ENCODE data around the gene MAP2K2. TPM values are rescaled to one million over a fixed set of nuclear protein-coding genes. Genes with fewer than 3 reads are reported as not detected.

MAP2K2 gene
- total RNA-seq, 3 donors from 2014 or later, result 50.8 to 72.8 (median 64.5) TPM

DNA sequence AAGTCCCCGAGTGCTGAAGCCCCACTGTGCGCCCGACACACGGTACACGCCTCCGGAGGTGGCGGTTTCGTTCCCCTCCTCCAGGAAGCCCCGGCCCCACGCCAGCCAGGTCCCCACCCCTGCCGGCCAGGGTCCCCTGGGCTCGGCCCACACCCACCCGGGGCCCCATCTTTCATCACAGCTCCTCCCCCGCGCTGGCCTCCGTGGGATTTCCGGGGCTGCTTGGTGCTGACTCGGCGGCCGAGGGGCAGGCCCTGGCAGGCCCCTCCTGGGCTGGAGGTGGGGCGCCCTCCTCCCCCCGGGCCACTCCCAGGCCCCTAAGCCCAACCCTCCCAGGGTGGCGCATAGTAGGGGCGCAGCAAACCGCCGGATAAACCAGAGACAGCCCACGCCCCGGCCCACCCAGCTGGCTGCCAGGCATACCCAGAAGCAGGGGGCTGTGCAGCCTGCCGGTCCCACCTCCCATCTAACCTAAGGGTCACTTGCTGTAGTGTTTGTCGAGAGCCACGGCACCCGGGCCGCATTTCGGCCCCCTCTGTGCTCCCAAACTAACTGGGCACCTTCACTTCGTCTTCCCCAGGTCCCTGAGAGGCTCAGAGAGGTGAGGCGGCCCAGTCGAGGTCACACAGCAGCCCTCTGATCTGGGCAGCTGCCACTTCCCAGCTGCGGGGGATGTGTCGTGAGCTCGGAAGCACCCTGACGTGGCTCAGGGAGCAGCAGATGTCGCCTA is 63.9 kb downstream of the MAP2K2 start:
- intact Hi-C loops (cut with DNase I; ENCODE audit: low total_unique reads), result loop anchor here (5.0 kb wide), 1 partner anchor 78 kb away; no protein-coding TSS in a partner anchor

DNA sequence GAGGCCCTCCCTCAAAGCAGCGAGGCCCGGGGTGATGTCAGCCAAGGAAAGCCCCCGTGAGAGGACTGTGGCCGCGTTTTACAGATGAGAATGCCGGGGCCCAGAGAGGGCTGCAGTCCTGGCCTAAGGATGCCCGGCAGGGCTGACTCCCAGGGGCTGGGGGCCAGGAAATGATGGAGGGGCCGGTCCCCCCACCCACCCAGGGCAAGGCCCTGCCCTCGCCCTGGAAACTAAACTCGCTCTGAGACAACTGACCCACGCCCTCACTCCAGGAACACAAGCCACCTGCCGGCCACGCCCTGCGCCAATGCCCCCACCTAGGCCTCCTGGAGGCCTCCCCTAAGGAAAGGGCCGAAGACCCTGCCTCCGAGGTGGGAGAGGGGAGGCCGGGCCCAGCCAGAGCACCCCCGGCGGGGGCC is 64.5 kb downstream of the MAP2K2 start:
- peaks cover 46 to 49% of the 10 kb centered on the region in 2 donors for H3K4me1 ChIP-seq
- peak overlapping the region; percentile 97 to 100 for H3K27ac ChIP-seq
- H3K4me3 ChIP-seq, result peak overlapping the region; percentile 36 to 98 (median 83)
- H3K27me3 ChIP-seq, result no peaks in the 10 kb centered on the region
- no peaks in the 10 kb centered on the region for H3K9me3 ChIP-seq
- DNase-seq (ENCODE audit: low spot score in 2 of 2), result no peak
- H3K36me3 ChIP-seq, result no peaks in the 10 kb centered on the region
- no peak for TF ChIP-seq POLR2AphosphoS5 (IDR thresholded peaks at IDR 0.05)
- TF ChIP-seq, protein P1, sequence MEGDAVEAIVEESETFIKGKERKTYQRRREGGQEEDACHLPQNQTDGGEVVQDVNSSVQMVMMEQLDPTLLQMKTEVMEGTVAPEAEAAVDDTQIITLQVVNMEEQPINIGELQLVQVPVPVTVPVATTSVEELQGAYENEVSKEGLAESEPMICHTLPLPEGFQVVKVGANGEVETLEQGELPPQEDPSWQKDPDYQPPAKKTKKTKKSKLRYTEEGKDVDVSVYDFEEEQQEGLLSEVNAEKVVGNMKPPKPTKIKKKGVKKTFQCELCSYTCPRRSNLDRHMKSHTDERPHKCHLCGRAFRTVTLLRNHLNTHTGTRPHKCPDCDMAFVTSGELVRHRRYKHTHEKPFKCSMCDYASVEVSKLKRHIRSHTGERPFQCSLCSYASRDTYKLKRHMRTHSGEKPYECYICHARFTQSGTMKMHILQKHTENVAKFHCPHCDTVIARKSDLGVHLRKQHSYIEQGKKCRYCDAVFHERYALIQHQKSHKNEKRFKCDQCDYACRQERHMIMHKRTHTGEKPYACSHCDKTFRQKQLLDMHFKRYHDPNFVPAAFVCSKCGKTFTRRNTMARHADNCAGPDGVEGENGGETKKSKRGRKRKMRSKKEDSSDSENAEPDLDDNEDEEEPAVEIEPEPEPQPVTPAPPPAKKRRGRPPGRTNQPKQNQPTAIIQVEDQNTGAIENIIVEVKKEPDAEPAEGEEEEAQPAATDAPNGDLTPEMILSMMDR (IDR thresholded peaks at IDR 0.05), result no peak
- TF ChIP-seq POLR2A (IDR thresholded peaks at IDR 0.05), result no peak
- intact Hi-C loops (cut with DNase I; ENCODE audit: low total_unique reads), result no loop called here

More for the DNA sequence above, 63.9 kb downstream of the MAP2K2 start:
- DNase-seq (ENCODE audit: low spot score in 2 of 2), result no peak
- no peak for TF ChIP-seq POLR2A (IDR thresholded peaks at IDR 0.05)
- peak in 1 of 3 donors; percentile 9 for TF ChIP-seq POLR2AphosphoS5 (IDR thresholded peaks at IDR 0.05)
- TF ChIP-seq, protein P1 (IDR thresholded peaks at IDR 0.05), result no peak
- Histone ChIP-seq H3K4me3 (peak overlapping the region; percentile 36 to 98 (median 83)), H3K36me3 (no peaks in the 10 kb centered on the region), H3K4me1 (peaks cover 46 to 49% of the 10 kb centered on the region in 2 donors), H3K9me3 (no peaks in the 10 kb centered on the region), H3K27ac (peak overlapping the region; percentile 97 to 100), H3K27me3 (no peaks in the 10 kb centered on the region)

DNA sequence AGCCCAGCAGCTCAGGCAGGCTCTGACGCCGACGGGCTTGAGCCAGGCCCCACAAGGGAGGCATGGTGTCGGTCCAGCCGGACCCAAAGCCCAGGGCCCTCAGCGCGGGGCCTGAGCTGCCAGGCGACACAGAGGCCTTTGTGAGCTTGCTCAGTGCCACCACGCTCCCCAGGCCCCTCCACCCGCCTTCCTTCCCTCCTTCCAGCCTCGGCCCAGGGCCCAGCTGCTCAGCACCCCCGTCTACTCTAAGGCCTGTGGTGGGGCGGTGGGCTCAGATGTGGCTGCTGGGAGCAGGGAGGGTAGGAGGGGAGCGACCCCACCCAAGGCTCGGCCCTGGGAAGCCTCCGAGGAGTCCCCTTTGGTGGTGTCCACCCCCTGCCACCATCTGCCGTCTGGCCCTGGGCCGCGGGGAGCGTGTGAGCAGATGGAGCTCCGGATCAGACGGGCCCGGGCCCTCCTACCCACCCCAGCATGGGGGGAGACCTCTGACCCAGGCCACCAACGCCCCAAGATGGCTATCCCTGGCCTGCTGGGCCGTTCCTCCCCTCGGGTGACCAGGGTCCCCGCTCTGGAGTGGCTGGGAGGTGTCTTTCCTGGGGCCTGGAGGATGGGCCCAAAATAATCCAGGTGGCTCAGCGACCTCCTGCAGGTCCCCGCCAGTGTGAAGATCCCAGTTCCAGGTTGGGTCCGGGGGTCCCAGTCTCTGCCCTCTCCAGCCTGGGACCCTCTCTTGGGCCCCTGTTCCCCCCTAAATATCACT is 65.0 kb downstream of the MAP2K2 start:
- H3K4me3 ChIP-seq, result peak overlapping the region; percentile 36 to 98 (median 83)
- peak overlapping the region; percentile 97 to 100 for H3K27ac ChIP-seq
- H3K27me3 ChIP-seq, result no peaks in the 10 kb centered on the region
- intact Hi-C loops (cut with DNase I; ENCODE audit: low total_unique reads), result no loop called here
- no peak for TF ChIP-seq POLR2AphosphoS5 (IDR thresholded peaks at IDR 0.05)
- peaks cover 46 to 50% of the 10 kb centered on the region in 2 donors for H3K4me1 ChIP-seq
- peaks cover 5% of the 10 kb centered on the region for H3K36me3 ChIP-seq
- H3K9me3 ChIP-seq, result no peaks in the 10 kb centered on the region
- DNase-seq (ENCODE audit: low spot score in 2 of 2), result no peak

DNA sequence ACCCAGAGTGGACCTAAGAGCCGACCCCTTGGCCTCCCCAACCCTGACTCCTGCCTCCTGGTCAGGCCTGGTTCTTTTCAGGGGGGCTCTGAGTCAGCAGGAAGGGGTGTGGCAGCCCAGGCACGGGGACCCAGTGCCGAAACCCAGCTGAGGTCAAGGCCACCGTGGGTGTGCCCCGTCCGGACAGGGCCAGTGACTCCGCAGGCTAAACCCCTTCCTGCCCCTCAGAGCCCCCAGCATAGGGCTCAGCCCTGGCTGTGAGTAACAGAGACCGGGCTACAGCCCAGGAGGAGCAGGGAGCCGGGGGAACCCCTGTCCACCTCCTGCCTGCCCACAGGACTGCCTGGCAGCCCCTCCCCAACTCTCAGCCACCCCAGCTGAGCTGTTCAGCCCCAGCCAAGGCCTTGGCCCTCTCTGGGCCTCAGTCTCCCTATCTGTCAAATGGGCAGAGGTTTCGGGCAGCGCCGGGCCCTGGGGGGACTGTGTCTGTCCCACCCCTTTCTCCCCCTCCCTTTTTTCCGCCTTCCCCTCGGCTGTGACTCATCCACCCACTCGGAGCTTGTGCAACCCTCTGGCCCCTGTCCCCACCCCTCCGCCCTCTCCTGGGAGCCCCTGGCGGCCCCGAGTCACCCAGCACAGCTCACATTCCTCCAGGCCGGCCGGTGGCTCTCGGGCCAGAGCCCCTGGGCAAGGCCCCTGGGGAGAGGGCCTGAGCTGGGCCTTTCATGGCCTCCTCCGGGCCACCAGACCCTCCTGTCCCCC is 65.8 kb downstream of the MAP2K2 start:
- Histone ChIP-seq H3K27me3 (no peaks in the 10 kb centered on the region), H3K4me3 (peak overlapping the region; percentile 36 to 98 (median 83))

DNA sequence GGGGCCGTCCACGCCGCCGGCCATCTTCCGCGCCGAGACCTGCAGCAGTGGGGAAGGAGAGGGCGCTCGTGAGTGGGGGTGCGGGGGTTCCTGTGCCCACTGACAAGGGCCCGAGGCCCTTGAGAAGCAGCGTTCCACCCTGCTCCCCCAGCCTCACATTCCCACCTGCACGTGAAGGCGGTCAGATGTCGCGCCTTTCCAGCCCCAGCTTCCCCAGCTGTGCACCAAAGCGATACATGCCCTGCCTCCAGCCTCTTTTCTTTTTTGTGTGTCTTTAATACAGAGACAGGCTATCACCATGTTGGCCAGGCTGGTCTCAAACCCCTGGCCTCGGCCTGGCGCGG is 68.7 kb downstream of the MAP2K2 start:
- intact Hi-C loops (cut with DNase I; ENCODE audit: low total_unique reads), result no loop called here
- Histone ChIP-seq H3K27me3 (no peaks in the 10 kb centered on the region), H3K36me3 (peaks cover 9% of the 10 kb centered on the region), H3K4me1 (peaks cover 30 to 35% of the 10 kb centered on the region in 2 donors), H3K9me3 (no peaks in the 10 kb centered on the region), H3K4me3 (no peak overlapping the region), H3K27ac (no peak overlapping the region)
- no peak for DNase-seq (ENCODE audit: low spot score in 2 of 2)
- TF ChIP-seq POLR2AphosphoS5 (IDR thresholded peaks at IDR 0.05), result no peak
- no peak for TF ChIP-seq POLR2A (IDR thresholded peaks at IDR 0.05)
- TF ChIP-seq, protein P1 (IDR thresholded peaks at IDR 0.05), result no peak

More for the DNA sequence above, 65.8 kb downstream of the MAP2K2 start:
- intact Hi-C loops (cut with DNase I; ENCODE audit: low total_unique reads), result no loop called here
- peaks cover 40 to 51% of the 10 kb centered on the region in 2 donors for H3K4me1 ChIP-seq
- no peaks in the 10 kb centered on the region for H3K9me3 ChIP-seq
- TF ChIP-seq POLR2AphosphoS5 (IDR thresholded peaks at IDR 0.05) (peak in 2 of 3 donors; percentile 57 to 88), POLR2A (IDR thresholded peaks at IDR 0.05) (no peak)
- H3K27ac ChIP-seq, result peak overlapping the region; percentile 97 to 100
- H3K36me3 ChIP-seq, result peaks cover 9% of the 10 kb centered on the region
- DNase-seq (ENCODE audit: low spot score in 2 of 2), result peak; percentile 79 to 87
